Vagina (tissue), 2 donors: Measurements from ENCODE around the gene PAQR7.

Source experiments
- CTCF ChIP-seq, 3 experiments: fragments of 450-650 bp in 2 of 3; fragments of 200-600 bp in 1 of 3; sonication (generic) in 1 of 3; IDR thresholded peaks; one replicate each; pipeline ENCODE4 v1.5.1; 2017 to 2019; ENCODE audit warnings: antibody characterized with exemption in 3 of 3, mild to moderate bottlenecking in 2 of 3, moderate library complexity in 2 of 3
- POLR2A ChIP-seq, 2 donors: fragments of 450-650 bp; IDR thresholded peaks; one replicate each; pipeline ENCODE4 v1.6.1; 2017; ENCODE audit warnings: antibody characterized with exemption in 2 of 2, mild to moderate bottlenecking in 2 of 2, moderate library complexity in 2 of 2
- POLR2AphosphoS5 ChIP-seq, 2 donors: sonication (generic); formaldehyde crosslinking; IDR thresholded peaks; one replicate each; pipeline ENCODE4 v1.9.0; 2017; ENCODE audit warnings: antibody characterized with exemption in 2 of 2, mild to moderate bottlenecking in 2 of 2, low read depth in 1 of 2; ENCODE audit not compliant: insufficient read depth in 1 of 2

DNA sequence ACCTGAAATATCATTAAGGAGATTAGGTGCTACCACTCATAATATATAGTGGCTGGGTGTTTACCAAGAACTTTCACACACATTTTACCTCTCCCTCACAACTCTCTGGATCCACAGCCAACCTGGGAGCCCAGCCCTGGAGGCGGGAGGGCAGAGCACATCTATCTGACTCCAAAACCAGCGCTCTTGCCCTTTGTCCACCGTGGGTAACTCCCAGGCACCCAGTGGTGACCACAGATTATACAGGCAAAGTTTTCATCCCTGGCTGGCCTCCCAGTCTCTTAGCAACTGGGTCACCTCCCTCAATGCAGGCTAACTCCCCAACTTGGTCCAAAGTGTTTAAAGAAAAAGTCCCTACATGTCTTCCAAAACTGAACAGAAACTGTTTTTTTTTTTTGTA is 2.4 kb downstream of the PAQR7 start:
- no peak for TF ChIP-seq CTCF (IDR thresholded peaks at IDR 0.05)
- no peak for TF ChIP-seq POLR2AphosphoS5 (IDR thresholded peaks at IDR 0.05; ENCODE audit: insufficient read depth in 1 of 2, low read depth in 1 of 2)
- TF ChIP-seq POLR2A (IDR thresholded peaks at IDR 0.05) = no peak
